RWPE2 (cell line): Measurements from ENCODE around the gene KRTCAP2.

Experiments used
- ATAC-seq: fragments of 200-7000 bp; cut with Tn5 transposase; 3 replicates; pipeline ENCODE4 v1.9.1; 2021; ENCODE audit warnings: low read depth
- DNase-seq: peaks from one replicate; pipeline ENCODE4 v3.0.0-alpha.2; 2020; ENCODE audit warnings: low spot score
- H3K27ac ChIP-seq: fragments of 450-650 bp; 2 replicates; pipeline ENCODE4 v1.5.1; 2017; ENCODE audit warnings: mild to moderate bottlenecking; ENCODE audit not compliant: poor library complexity, severe bottlenecking
- H3K27me3 ChIP-seq: fragments of 250-450 bp; sonication (Bioruptor Pico); 2 replicates; pipeline ENCODE4 v1.5.1; 2021; ENCODE audit warnings: mild to moderate bottlenecking, moderate library complexity; ENCODE audit not compliant: insufficient read depth, poor library complexity, severe bottlenecking
- H3K36me3 ChIP-seq: fragments of 250-450 bp; sonication (Bioruptor Pico); 2 replicates; pipeline ENCODE4 v1.5.1; 2020; ENCODE audit warnings: low read depth, mild to moderate bottlenecking, moderate library complexity
- H3K4me1 ChIP-seq: fragments of 250-450 bp; sonication (Bioruptor Pico); 2 replicates; pipeline ENCODE4 v1.5.1; 2021; ENCODE audit warnings: mild to moderate bottlenecking, moderate library complexity; ENCODE audit not compliant: insufficient read depth, poor library complexity, severe bottlenecking
- H3K4me3 ChIP-seq: fragments of 250-450 bp; sonication (Bioruptor Pico); 2 replicates; pipeline ENCODE4 v1.5.1; 2021; ENCODE audit warnings: mild to moderate bottlenecking, moderate library complexity; ENCODE audit not compliant: severe bottlenecking
- H3K9me3 ChIP-seq: fragments of 250-450 bp; sonication (Bioruptor Pico); 2 replicates; pipeline ENCODE4 v1.5.1; 2021; ENCODE audit warnings: mild to moderate bottlenecking, moderate library complexity; ENCODE audit not compliant: severe bottlenecking
- CTCF ChIP-seq: fragments of 450-650 bp; IDR thresholded peaks from one replicate; pipeline ENCODE4 v1.5.1; 2017; ENCODE audit warnings: mild to moderate bottlenecking, moderate library complexity; ENCODE audit not compliant: poor library complexity, severe bottlenecking

KRTCAP2 gene

GRCh38 chr1:155187456-155187891, 14.4 kb upstream of the KRTCAP2 start:
- ATAC-seq (0 out of 3 replicates have a peak, but pooled peaks have one; percentile 3), DNase-seq (no peak)
- Histone ChIP-seq H3K9me3 (no peaks in the 10 kb centered on the region), H3K4me3 (no peak overlapping the region), H3K36me3 (no peaks in the 10 kb centered on the region), H3K4me1 (no peaks in the 10 kb centered on the region), H3K27me3 (no peaks in the 10 kb centered on the region), H3K27ac (no peak overlapping the region)
- no peak for TF ChIP-seq CTCF

GRCh38 chr1:155186794-155187455, 13.8 kb upstream of the KRTCAP2 start:
- no peak for TF ChIP-seq CTCF
- Histone ChIP-seq H3K4me3 (no peak overlapping the region), H3K27me3 (no peaks in the 10 kb centered on the region), H3K36me3 (no peaks in the 10 kb centered on the region), H3K9me3 (no peaks in the 10 kb centered on the region), H3K4me1 (no peaks in the 10 kb centered on the region), H3K27ac (no peak overlapping the region)
- DNase-seq (no peak), ATAC-seq (no peak)

- no peak overlapping the region for H3K4me3 ChIP-seq
- H3K9me3 ChIP-seq: no peaks in the 10 kb centered on the region
- no peaks in the 10 kb centered on the region for H3K36me3 ChIP-seq
- no peak for TF ChIP-seq CTCF
- no peaks in the 10 kb centered on the region for H3K4me1 ChIP-seq
- no peaks in the 10 kb centered on the region for H3K27me3 ChIP-seq
- ATAC-seq (peak; percentile 4; the same call in 1 of the 3 replicates), DNase-seq (no peak)
- H3K27ac ChIP-seq: no peak overlapping the region
These were observed 13.1 kb upstream of the KRTCAP2 start for GRCh38 chr1:155186067-155186793.

- no peak for DNase-seq
- Histone ChIP-seq H3K27me3 (no peaks in the 10 kb centered on the region), H3K4me1 (no peaks in the 10 kb centered on the region), H3K9me3 (no peaks in the 10 kb centered on the region), H3K36me3 (peaks cover 2% of the 10 kb centered on the region), H3K4me3 (no peak overlapping the region), H3K27ac (no peak overlapping the region)
- ATAC-seq: no peak
- no peak for TF ChIP-seq CTCF
These were observed 12.6 kb upstream of the KRTCAP2 start for GRCh38 chr1:155185783-155186066.
